CMK (cell line): Measurements from ENCODE around the gene DNAJC4.

ENCODE experiments used
- DNase-seq: peaks from one replicate; pipeline ENCODE4 v3.0.0-alpha.2; 2010; ENCODE audit warnings: low read depth

DNAJC4 gene

GRCh38 chr11:64278576-64279190, 48.3 kb downstream of the DNAJC4 start:
- no peak for DNase-seq

GRCh38 chr11:64281957-64282770, 51.8 kb downstream of the DNAJC4 start:
- DNase-seq, result no peak

- DNase-seq, result no peak
Observed at GRCh38 chr11:64283092-64283491, 52.7 kb downstream of the DNAJC4 start.
